ENCODE measurements around the gene PET100. TPM values are rescaled to one million over a fixed set of nuclear protein-coding genes. Genes with fewer than 3 reads are reported as not detected.

Gene PET100
- total RNA-seq, 1 experiment from 2014 or later = 129 TPM

- no peak overlapping the region for H3K4me3 ChIP-seq (ENCODE audit: low read depth, low read length, poor library complexity, severe bottlenecking)
- no peaks in the 10 kb centered on the region for H3K9me3 ChIP-seq (ENCODE audit: low read depth, low read length, poor library complexity, severe bottlenecking)
- ChIA-PET POLR2A (ENCODE audit: low non-redundant PET) (no interaction called here), CTCF (no interaction called here)
- peaks cover 4% of the 10 kb centered on the region for H3K4me1 ChIP-seq (ENCODE audit: insufficient read depth, low read length, poor library complexity, severe bottlenecking)
- DNase-seq (ENCODE audit: low spot score) = no peak
- TF ChIP-seq, protein P1, sequence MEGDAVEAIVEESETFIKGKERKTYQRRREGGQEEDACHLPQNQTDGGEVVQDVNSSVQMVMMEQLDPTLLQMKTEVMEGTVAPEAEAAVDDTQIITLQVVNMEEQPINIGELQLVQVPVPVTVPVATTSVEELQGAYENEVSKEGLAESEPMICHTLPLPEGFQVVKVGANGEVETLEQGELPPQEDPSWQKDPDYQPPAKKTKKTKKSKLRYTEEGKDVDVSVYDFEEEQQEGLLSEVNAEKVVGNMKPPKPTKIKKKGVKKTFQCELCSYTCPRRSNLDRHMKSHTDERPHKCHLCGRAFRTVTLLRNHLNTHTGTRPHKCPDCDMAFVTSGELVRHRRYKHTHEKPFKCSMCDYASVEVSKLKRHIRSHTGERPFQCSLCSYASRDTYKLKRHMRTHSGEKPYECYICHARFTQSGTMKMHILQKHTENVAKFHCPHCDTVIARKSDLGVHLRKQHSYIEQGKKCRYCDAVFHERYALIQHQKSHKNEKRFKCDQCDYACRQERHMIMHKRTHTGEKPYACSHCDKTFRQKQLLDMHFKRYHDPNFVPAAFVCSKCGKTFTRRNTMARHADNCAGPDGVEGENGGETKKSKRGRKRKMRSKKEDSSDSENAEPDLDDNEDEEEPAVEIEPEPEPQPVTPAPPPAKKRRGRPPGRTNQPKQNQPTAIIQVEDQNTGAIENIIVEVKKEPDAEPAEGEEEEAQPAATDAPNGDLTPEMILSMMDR (conservative IDR thresholded peaks at IDR 0.05; ENCODE audit: low read depth, low read length) = no peak
- no peak for TF ChIP-seq EZH2 (IDR thresholded peaks at IDR 0.05; ENCODE audit: borderline replicate concordance, low read depth, low read length, poor library complexity, severe bottlenecking)
- BruUV-seq (replicated peaks) = no TSS peak
- H3K27ac ChIP-seq (ENCODE audit: low read depth, low read length, poor library complexity, severe bottlenecking) = no peak overlapping the region
- intact Hi-C loops (cut with micrococcal nuclease; ENCODE audit: unreplicated experiment) = no loop called here
- peaks cover 31% of the 10 kb centered on the region for H3K27me3 ChIP-seq (replicated peaks; ENCODE audit: insufficient read depth, low read depth, low read length, poor library complexity)
- H3K36me3 ChIP-seq (ENCODE audit: insufficient read depth, low read length, poor library complexity, severe bottlenecking) = no peaks in the 10 kb centered on the region
These were observed 31.9 kb upstream of the PET100 start for GRCh38 chr19:7597689-7598088.

DNA sequence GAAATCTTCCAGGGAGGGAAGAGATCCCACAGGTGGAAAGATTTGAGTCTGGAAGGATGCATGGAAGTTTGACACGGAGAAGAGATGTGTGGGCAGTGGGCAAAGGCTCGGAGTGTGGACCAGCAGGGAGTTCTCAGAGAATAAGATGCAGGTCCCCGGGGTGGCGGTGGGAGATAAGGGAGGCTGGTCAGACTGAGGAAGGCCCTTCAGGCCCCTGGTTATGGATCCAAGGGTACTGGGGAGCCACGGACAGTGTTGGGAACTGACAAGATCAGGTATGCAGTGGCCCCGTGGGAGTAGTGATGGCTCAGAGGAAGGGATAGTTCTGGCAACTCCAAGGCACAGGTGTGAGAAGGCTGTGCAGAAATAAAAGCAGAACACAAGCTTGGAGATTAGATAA lies 31.4 kb upstream of the PET100 start:
- Histone ChIP-seq H3K4me3 (ENCODE audit: low read depth, low read length, poor library complexity, severe bottlenecking) (no peak overlapping the region), H3K36me3 (ENCODE audit: insufficient read depth, low read length, poor library complexity, severe bottlenecking) (no peaks in the 10 kb centered on the region), H3K27me3 (replicated peaks; ENCODE audit: insufficient read depth, low read depth, low read length, poor library complexity) (peaks cover 31% of the 10 kb centered on the region), H3K27ac (ENCODE audit: low read depth, low read length, poor library complexity, severe bottlenecking) (no peak overlapping the region), H3K4me1 (ENCODE audit: insufficient read depth, low read length, poor library complexity, severe bottlenecking) (peaks cover 4% of the 10 kb centered on the region), H3K9me3 (ENCODE audit: low read depth, low read length, poor library complexity, severe bottlenecking) (no peaks in the 10 kb centered on the region)
- no TSS peak for BruUV-seq (replicated peaks)
- ChIA-PET POLR2A (ENCODE audit: low non-redundant PET) (no interaction called here), CTCF (no interaction called here)
- intact Hi-C loops (cut with micrococcal nuclease; ENCODE audit: unreplicated experiment) = no loop called here
- no peak for DNase-seq (ENCODE audit: low spot score)
- TF ChIP-seq EZH2 (IDR thresholded peaks at IDR 0.05; ENCODE audit: borderline replicate concordance, low read depth, low read length, poor library complexity, severe bottlenecking) = no peak
- TF ChIP-seq, protein P1 (conservative IDR thresholded peaks at IDR 0.05; ENCODE audit: low read depth, low read length) = no peak

GRCh38 chr19:7600721-7601120 lies 28.9 kb upstream of the PET100 start:
- DNase-seq (ENCODE audit: low spot score) = no peak
- ChIA-PET CTCF (no interaction called here), POLR2A (ENCODE audit: low non-redundant PET) (no interaction called here)
- H3K4me3 ChIP-seq (ENCODE audit: low read depth, low read length, poor library complexity, severe bottlenecking) = no peak overlapping the region
- intact Hi-C loops (cut with micrococcal nuclease; ENCODE audit: unreplicated experiment) = no loop called here
- no peak overlapping the region for H3K27ac ChIP-seq (ENCODE audit: low read depth, low read length, poor library complexity, severe bottlenecking)
- H3K4me1 ChIP-seq (ENCODE audit: insufficient read depth, low read length, poor library complexity, severe bottlenecking) = no peaks in the 10 kb centered on the region
- no peaks in the 10 kb centered on the region for H3K9me3 ChIP-seq (ENCODE audit: low read depth, low read length, poor library complexity, severe bottlenecking)
- BruUV-seq (replicated peaks) = no TSS peak
- no peak for TF ChIP-seq EZH2 (IDR thresholded peaks at IDR 0.05; ENCODE audit: borderline replicate concordance, low read depth, low read length, poor library complexity, severe bottlenecking)
- TF ChIP-seq, protein P1 (conservative IDR thresholded peaks at IDR 0.05; ENCODE audit: low read depth, low read length) = no peak
- H3K36me3 ChIP-seq (ENCODE audit: insufficient read depth, low read length, poor library complexity, severe bottlenecking) = no peaks in the 10 kb centered on the region
- peaks cover 26% of the 10 kb centered on the region for H3K27me3 ChIP-seq (replicated peaks; ENCODE audit: insufficient read depth, low read depth, low read length, poor library complexity)
